ENCODE data around the gene MSI2. TPM values are rescaled to one million over a fixed set of nuclear protein-coding genes. Genes with fewer than 3 reads are reported as not detected.

The MSI2 gene
- total RNA-seq, 1 donor = 12.6 TPM

DNA sequence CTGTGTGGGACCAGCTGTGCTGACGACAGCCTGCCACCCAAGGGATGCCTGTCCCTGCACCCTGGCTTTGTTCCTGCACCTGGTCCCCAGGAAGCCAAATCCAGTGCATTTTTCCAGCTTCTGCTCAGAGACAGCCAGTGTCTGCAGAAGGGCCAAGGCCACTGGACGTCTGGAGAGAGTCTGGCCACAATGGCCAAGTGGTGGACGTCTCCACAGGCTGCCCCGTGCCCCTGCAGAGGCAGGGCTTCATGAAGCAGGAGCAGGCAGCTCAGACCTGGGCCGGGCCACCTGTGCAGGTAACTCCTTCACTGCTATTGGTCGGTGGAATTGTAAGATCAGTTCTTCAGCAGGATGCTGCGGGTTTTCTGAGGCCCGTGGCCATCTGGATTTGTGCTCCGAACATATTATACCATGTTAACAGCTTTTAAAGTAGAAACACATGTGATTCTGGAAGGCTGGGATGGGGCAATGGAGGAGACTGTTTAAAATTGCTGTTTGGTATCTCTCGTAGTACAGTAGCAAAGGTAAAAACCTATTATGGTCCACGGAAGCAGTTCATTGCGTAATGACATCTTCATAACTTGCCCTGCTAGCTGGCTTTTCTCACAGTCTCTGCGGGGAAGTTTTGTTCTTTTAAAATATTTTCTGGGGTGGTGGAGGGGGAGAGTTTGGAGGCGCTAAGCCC, 303.5 kb downstream of the MSI2 start:
- DNase-seq (ENCODE audit: low read depth) = no peak
- no peak overlapping the region for H3K4me3 ChIP-seq (ENCODE audit: low read depth, low read length)
- TF ChIP-seq, protein P1, sequence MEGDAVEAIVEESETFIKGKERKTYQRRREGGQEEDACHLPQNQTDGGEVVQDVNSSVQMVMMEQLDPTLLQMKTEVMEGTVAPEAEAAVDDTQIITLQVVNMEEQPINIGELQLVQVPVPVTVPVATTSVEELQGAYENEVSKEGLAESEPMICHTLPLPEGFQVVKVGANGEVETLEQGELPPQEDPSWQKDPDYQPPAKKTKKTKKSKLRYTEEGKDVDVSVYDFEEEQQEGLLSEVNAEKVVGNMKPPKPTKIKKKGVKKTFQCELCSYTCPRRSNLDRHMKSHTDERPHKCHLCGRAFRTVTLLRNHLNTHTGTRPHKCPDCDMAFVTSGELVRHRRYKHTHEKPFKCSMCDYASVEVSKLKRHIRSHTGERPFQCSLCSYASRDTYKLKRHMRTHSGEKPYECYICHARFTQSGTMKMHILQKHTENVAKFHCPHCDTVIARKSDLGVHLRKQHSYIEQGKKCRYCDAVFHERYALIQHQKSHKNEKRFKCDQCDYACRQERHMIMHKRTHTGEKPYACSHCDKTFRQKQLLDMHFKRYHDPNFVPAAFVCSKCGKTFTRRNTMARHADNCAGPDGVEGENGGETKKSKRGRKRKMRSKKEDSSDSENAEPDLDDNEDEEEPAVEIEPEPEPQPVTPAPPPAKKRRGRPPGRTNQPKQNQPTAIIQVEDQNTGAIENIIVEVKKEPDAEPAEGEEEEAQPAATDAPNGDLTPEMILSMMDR (IDR thresholded peaks at IDR 0.05; ENCODE audit: insufficient read depth, low read length) = no peak

DNA sequence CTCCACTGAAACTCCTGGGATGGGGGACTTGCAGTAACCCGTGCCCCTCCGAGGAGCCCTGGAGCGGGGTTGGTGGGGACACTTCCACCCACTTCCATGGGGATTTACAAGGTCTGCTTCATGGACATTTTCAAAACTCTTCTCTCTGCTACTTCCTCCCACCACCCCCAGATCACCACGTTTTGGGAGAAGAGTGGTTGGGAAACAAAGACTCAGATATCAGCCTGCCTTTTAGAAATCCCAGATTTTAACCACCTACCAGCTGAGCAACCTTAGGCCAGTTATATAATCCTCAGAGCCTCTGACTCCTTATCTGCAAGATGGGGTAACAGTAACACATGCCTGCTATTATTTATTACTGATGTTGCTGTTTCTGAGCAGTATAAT, 304.0 kb downstream of the MSI2 start:
- H3K4me3 ChIP-seq (ENCODE audit: low read depth, low read length) = no peak overlapping the region
- no peak for DNase-seq (ENCODE audit: low read depth)
- TF ChIP-seq, protein P1 (IDR thresholded peaks at IDR 0.05; ENCODE audit: insufficient read depth, low read length) = no peak

DNA sequence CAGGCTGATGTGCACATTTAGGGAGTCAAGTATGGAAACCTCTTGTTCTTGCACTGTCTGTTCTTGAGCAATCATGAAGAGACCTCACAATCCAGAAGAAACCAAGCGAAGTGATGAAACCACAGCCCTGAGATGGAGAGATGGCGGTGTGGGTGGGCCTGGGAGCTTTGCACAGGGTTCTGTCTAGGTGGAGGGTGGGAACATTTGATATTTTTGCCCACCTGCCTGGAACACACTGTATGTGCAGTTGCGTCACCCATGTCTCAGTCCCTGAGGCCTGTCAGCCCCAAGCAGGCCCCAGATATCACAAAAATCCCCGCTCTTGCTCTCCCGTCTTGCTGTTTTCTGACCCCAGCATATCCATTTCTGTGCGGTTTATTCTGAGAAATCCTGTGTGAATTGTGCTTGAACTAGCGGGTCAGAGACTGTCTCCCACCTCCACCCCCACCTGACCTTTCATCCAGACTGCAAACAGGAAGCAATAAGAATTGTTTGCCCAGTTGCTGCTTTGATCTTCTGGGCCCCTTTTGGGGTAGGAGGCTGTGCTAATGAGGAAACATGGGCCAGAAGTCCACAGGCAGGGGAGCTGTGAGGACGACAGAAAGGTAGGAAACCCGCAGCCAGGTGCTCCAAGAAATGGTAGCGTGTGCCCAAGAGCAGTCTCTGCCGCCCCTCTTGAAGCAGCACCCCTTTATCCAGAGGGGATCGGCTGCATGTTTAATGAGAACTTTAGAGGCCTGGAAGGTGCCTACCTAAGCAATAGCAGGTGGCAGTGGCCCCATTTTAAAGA, 304.9 kb downstream of the MSI2 start:
- no peak for DNase-seq (ENCODE audit: low read depth)
- no peak overlapping the region for H3K4me3 ChIP-seq (ENCODE audit: low read depth, low read length)
- TF ChIP-seq, protein P1 (IDR thresholded peaks at IDR 0.05; ENCODE audit: insufficient read depth, low read length) = no peak

DNA sequence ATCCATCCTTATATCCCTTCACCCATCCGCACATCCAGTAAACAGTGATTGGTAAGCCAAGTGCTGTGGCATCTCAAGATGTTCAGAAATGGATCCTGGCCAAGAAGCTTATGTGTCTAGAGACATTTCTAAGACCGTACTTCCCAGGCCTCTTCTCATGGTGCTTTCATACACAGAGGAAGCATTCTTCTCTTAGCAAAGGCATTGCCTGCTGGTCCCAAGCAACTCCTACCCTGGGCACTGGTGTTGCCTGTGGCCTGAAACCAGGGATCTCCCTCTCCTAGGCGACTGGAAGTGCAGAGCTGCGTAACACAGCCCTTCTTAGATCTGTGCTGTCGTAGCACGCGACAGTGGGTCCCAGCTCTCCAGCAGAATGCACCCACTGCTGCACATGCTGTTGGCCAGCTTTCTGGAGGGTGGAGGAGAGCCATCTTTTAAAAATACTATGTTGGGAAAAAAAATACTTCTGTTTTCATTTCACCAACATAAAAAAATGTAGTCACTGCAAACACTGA, 305.9 kb downstream of the MSI2 start:
- TF ChIP-seq, protein P1 (IDR thresholded peaks at IDR 0.05; ENCODE audit: insufficient read depth, low read length) = no peak
- DNase-seq (ENCODE audit: low read depth) = no peak
- no peak overlapping the region for H3K4me3 ChIP-seq (ENCODE audit: low read depth, low read length)

DNA sequence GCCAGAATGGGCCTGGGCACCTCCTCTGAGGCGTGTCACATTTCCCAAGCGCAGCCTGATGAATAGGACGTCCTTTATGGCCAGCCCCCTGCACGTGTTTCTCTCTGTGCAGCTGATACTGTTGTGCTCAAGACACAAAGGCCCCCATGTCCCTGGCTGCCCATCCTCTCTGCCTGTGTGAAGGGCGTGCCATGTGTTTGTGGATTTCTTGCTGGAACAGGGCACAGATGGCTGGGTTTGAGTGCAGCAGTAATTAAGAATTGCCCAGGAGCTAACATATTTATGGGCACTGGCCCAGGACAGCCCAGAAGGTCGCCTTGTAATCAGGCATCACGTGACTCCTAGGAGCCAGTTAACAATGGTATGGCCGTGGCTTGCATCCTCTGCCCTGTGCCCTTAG, 307.6 kb downstream of the MSI2 start:
- H3K4me3 ChIP-seq (ENCODE audit: low read depth, low read length) = no peak overlapping the region
- DNase-seq (ENCODE audit: low read depth) = no peak
- TF ChIP-seq, protein P1 (IDR thresholded peaks at IDR 0.05; ENCODE audit: insufficient read depth, low read length) = no peak

DNA sequence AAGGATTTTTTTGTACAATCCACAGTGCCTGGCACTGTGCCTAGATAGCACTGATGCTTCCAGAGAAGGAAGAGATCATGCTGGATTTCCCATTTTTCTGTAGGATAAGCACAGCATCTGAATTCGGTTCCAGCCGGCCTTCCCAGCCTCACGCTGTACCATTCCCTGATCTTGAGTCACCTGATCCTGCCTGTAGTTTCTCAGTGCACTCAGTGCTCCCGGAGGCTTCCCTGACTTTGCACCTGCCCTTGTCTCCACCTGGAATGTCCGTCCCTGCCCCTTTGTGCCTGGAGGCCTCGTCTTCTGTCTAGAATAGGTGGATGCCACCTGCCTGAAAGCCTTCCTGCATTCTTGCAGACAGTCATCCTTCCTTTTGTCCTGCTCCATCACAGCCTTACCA, 308.9 kb downstream of the MSI2 start:
- TF ChIP-seq, protein P1 (IDR thresholded peaks at IDR 0.05; ENCODE audit: insufficient read depth, low read length) = no peak
- H3K4me3 ChIP-seq (ENCODE audit: low read depth, low read length) = no peak overlapping the region
- no peak for DNase-seq (ENCODE audit: low read depth)

All from fibroblast of the aortic adventitia (primary cell).